Gastrocnemius medialis (tissue), 4 donors: ENCODE measurements around the gene SLC12A4. TPM values are rescaled to one million over a fixed set of nuclear protein-coding genes. Genes with fewer than 3 reads are reported as not detected.

Source experiments
- ATAC-seq, 2 donors: fragments of 150-250 bp; one replicate each; pipeline ENCODE4 v1.9.1; 2016
- DNase-seq, 2 donors: peaks; one replicate each; pipeline ENCODE4 v3.0.0-alpha.2; 2019
- H3K27ac ChIP-seq, 4 donors: fragments of 200-600 bp; sonication (generic); 1 replicate in 1 of 4; 2 replicates in 3 of 4; pipeline ENCODE4 v1.5.1; 2016 to 2018; ENCODE audit warnings: mild to moderate bottlenecking in 2 of 4, moderate library complexity in 1 of 4
- H3K27me3 ChIP-seq, 3 donors: fragments of 200-600 bp; sonication (generic) in 2 of 3; 1 replicate in 1 of 3; 2 replicates in 2 of 3; pipeline versions ENCODE4 v1.5.1 to v1.6.0; 2016 to 2019; ENCODE audit warnings: mild to moderate bottlenecking in 1 of 3, moderate library complexity in 1 of 3
- H3K36me3 ChIP-seq, 2 donors: fragments of 200-600 bp; sonication (generic) in 1 of 2; one replicate each; pipeline ENCODE4 v1.5.1; 2017 to 2018
- H3K4me1 ChIP-seq, 2 donors: fragments of 200-600 bp; sonication (generic) in 1 of 2; one replicate each; pipeline ENCODE4 v1.5.1; 2016 to 2017; ENCODE audit warnings: mild to moderate bottlenecking in 2 of 2
- H3K4me3 ChIP-seq, 4 donors: fragments of 200-600 bp; sonication (generic) in 3 of 4; 1 replicate in 1 of 4; 2 replicates in 3 of 4; pipeline ENCODE4 v1.5.1; 2016 to 2019; ENCODE audit warnings: mild to moderate bottlenecking in 2 of 4
- H3K9me3 ChIP-seq, 3 donors: fragments of 200-600 bp; sonication (generic) in 2 of 3; 1 replicate in 1 of 3; 2 replicates in 2 of 3; pipeline ENCODE4 v1.5.1; 2016 to 2019
- POLR2A ChIP-seq, 2 donors: fragments of 450-650 bp; IDR thresholded peaks; one replicate each; pipeline ENCODE4 v1.6.1; 2017; ENCODE audit warnings: antibody characterized with exemption in 2 of 2, mild to moderate bottlenecking in 2 of 2, moderate library complexity in 2 of 2
- in situ Hi-C, 4 donors: fragments of 200-750 bp; cut with MboI; loops; one replicate each; pipeline versions ENCODE4 v1.15.0 to v1.8.0; 2017; ENCODE audit warnings: low sequenced_read_pairs in 4 of 4
- intact Hi-C: fragments of 100-400 bp; cut with DNase I; formaldehyde crosslinking; loops from one replicate; pipeline ENCODE4 v1.15.1; 2023; ENCODE audit warnings: low total_unique reads
- total RNA-seq, 4 donors: library from RNA; depleted of rRNA; stranded (reverse); fragments of >200 nt; gene quantifications; one replicate each; pipeline versions ENCODE4 v1.1.0 to v1.2.3, GENCODE V29; 2016
- TF ChIP-seq, protein P1 (sequence below), 5 experiments: fragments of 450-650 bp in 3 of 5; fragments of 200-600 bp in 2 of 5; sonication (generic) in 2 of 5; IDR thresholded peaks in 4 of 5; conservative IDR thresholded peaks in 1 of 5; 1 replicate in 4 of 5; 2 replicates in 1 of 5; pipeline ENCODE4 v1.5.1; 2016 to 2019; ENCODE audit warnings: antibody characterized with exemption in 5 of 5, mild to moderate bottlenecking in 3 of 5, moderate library complexity in 3 of 5

SLC12A4 gene
- total RNA-seq, 4 donors from 2014 or later: 10.4 to 30.8 (median 15.8) TPM

DNA sequence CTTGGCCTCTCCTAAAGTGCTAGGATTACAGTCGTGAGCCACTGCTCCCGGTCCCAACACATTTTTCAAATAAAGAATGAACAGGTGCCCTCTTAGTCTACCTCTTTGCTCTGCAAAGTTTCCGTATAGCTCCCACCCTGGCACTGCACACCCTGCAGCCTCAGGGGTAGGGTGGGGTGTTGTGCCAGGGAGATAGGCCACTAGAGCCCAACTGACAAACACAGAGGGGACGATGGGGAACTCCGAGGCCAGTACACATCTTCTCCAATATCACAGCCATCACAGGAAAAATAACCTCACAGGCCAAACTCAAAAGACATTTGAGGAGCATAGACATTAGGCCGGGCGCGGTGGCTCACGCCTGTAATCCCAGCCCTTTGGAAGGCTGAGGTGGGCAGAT is 2.7 kb upstream of the SLC12A4 start:
- intact Hi-C loops: no loop called here
- no peak for ATAC-seq
- no peak for DNase-seq

DNA sequence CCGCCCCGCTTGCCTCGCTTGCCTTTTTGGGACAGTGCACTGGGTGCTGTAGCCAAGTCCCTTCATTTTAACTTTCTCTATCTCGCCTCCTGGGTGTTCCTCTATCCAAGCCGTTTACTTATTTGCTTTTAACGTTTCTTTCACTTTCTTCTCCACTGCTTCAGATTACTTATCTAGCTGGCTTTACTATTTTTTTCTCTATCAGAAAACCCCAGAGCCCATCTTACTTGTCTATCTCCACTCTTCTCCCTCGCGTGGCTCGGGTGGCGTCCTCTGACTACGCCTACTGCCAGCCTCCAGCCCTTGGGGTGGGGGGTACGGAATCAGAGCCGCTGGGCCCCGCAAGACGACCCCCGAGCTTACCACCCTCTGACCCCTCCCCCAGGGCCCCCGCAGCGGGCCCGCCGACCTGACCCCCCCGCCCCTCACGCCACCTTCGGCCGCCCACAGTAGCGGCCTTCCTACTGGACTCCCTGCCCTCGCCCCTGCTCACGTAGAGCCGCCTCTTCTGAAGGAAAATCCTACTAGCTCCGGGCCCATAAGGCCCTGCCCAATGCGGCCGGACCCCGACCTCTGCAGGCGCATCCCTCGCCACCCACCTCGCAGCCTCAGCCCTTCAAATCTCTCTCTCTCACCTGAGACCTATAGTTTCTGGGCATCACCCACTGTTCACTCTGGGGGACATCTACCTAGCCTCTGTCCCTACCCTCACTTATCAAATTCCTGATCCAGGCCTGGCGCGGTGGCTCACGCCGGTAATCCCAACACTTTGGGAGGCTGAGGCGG is 1.0 kb upstream of the SLC12A4 start:
- DNase-seq: no peak
- Histone ChIP-seq H3K4me3 (peak overlapping the region; percentile 69 to 80 (median 80)), H3K36me3 (no peaks in the 10 kb centered on the region), H3K27me3 (no peaks in the 10 kb centered on the region), H3K9me3 (no peaks in the 10 kb centered on the region), H3K4me1 (peaks cover 34 to 37% of the 10 kb centered on the region in 2 donors), H3K27ac (peak overlapping the region; percentile 87 to 95 (median 89))
- in situ Hi-C loops: no loop called here
- intact Hi-C loops: no loop called here
- TF ChIP-seq, protein P1, sequence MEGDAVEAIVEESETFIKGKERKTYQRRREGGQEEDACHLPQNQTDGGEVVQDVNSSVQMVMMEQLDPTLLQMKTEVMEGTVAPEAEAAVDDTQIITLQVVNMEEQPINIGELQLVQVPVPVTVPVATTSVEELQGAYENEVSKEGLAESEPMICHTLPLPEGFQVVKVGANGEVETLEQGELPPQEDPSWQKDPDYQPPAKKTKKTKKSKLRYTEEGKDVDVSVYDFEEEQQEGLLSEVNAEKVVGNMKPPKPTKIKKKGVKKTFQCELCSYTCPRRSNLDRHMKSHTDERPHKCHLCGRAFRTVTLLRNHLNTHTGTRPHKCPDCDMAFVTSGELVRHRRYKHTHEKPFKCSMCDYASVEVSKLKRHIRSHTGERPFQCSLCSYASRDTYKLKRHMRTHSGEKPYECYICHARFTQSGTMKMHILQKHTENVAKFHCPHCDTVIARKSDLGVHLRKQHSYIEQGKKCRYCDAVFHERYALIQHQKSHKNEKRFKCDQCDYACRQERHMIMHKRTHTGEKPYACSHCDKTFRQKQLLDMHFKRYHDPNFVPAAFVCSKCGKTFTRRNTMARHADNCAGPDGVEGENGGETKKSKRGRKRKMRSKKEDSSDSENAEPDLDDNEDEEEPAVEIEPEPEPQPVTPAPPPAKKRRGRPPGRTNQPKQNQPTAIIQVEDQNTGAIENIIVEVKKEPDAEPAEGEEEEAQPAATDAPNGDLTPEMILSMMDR (IDR thresholded peaks at IDR 0.05 in 4 of 5, conservative IDR thresholded peaks at IDR 0.05 in 1 of 5): no peak
- TF ChIP-seq POLR2A (IDR thresholded peaks at IDR 0.05): no peak
- ATAC-seq: no peak

More for the DNA sequence above, 2.7 kb upstream of the SLC12A4 start:
- H3K4me3 ChIP-seq: no peak overlapping the region
- H3K36me3 ChIP-seq: no peaks in the 10 kb centered on the region
- H3K27ac ChIP-seq: no peak overlapping the region
- H3K27me3 ChIP-seq: no peaks in the 10 kb centered on the region
- in situ Hi-C loops: no loop called here
- TF ChIP-seq POLR2A (IDR thresholded peaks at IDR 0.05): no peak
- TF ChIP-seq, protein P1 (IDR thresholded peaks at IDR 0.05 in 4 of 5, conservative IDR thresholded peaks at IDR 0.05 in 1 of 5): no peak
- H3K9me3 ChIP-seq: no peaks in the 10 kb centered on the region
- peaks cover 17 to 21% of the 10 kb centered on the region in 2 donors for H3K4me1 ChIP-seq

DNA sequence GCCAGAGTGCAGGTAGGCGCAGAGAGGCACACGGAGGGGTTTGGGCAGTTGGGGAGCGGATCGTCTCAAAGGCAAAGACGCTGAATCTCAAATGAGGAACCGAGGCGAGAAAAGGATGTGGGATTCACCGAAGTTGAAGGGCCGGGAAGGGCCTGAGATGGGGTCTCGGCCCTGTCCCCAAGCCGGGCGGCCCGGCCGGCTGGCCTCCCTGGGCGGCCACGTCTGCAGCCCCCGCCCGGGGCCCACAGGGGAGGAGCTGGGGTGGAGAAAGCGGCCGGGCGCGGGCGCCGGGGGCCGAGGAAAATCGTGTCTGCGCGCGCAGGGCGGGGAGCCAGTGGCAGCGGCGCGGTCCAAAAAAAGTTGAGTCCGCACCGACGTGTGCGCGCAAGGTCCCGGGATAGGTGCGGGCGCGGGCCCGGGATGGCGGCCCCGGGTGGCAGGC is 458 bp downstream of the SLC12A4 start:
- ATAC-seq: peak; percentile 17 to 19
- DNase-seq: no peak
- no peaks in the 10 kb centered on the region for H3K9me3 ChIP-seq
- intact Hi-C loops: loop anchor here (2.0 kb wide), 1 partner anchor 19 kb away; no protein-coding TSS in a partner anchor
- H3K27ac ChIP-seq: peak overlapping the region; percentile 87 to 95 (median 89)
- H3K4me3 ChIP-seq: peak overlapping the region; percentile 69 to 80 (median 80)
- H3K36me3 ChIP-seq: no peaks in the 10 kb centered on the region
- TF ChIP-seq, protein P1 (IDR thresholded peaks at IDR 0.05 in 4 of 5, conservative IDR thresholded peaks at IDR 0.05 in 1 of 5): no peak
- no peak for TF ChIP-seq POLR2A (IDR thresholded peaks at IDR 0.05)
- peaks cover 49 to 52% of the 10 kb centered on the region in 2 donors for H3K4me1 ChIP-seq
- H3K27me3 ChIP-seq: no peaks in the 10 kb centered on the region
- in situ Hi-C loops: no loop called here

DNA sequence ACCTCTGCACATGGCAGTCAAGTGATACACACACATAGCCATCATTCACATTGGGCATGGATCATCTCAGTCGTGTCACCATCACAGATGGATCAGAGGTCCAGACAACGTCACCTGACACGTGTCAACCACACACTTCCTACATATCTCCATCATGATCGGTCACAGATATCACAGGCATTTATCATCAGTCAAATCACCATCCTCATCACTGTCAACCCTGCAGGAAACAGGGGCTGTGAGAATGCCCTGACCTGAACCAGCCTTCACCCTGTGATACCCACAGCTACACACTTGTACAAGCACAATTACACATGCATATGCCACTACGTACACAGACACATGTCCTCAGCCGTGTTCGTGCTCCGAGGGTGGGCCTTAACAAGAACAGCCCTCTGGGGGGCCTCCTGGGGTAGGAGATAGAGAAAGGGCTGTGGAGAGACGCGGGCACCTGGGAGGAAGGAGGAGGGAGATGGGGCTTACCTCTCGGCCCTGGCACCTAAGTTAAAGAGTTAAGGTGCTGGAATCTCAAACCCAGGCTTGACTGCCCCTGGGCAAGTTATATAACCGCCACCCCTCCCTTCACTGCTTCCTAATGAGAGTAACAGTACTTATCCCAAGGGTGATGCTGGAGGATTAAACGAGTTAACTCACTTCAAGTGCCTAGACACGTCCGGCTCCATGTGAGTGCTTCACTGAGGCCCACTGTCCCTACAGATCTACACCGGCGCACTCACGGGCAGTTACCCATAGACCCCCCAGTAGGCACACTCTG is 1.1 kb downstream of the SLC12A4 start:
- no peak for DNase-seq
- ATAC-seq: no peak
- intact Hi-C loops: loop anchor here (2.0 kb wide), 1 partner anchor 19 kb away; no protein-coding TSS in a partner anchor
- in situ Hi-C loops: no loop called here
- TF ChIP-seq, protein P1 (IDR thresholded peaks at IDR 0.05 in 4 of 5, conservative IDR thresholded peaks at IDR 0.05 in 1 of 5): no peak
- no peak for TF ChIP-seq POLR2A (IDR thresholded peaks at IDR 0.05)
- H3K27ac ChIP-seq: peak overlapping the region; percentile 87 to 95 (median 89)
- H3K4me3 ChIP-seq: peak overlapping the region; percentile 69 to 80 (median 80)
- H3K9me3 ChIP-seq: no peaks in the 10 kb centered on the region
- H3K4me1 ChIP-seq: peaks cover 55 to 58% of the 10 kb centered on the region in 2 donors
- H3K36me3 ChIP-seq: no peaks in the 10 kb centered on the region
- no peaks in the 10 kb centered on the region for H3K27me3 ChIP-seq
